ENCODE results near the gene FABP3. TPM values are rescaled to one million over a fixed set of nuclear protein-coding genes. Genes with fewer than 3 reads are reported as not detected.

The FABP3 gene
- total and polyA plus RNA-seq, 8 donors: 7.6 to 73.5 (median 43.0) TPM; not detected in 1

GRCh38 chr1:31383967-31384366, 11.1 kb upstream of the FABP3 start:
- no peak for TF ChIP-seq EP300 (IDR thresholded peaks at IDR 0.05)
- TF ChIP-seq POLR2AphosphoS5 (IDR thresholded peaks at IDR 0.05): no peak
- no peak for TF ChIP-seq CTCF (IDR thresholded peaks at IDR 0.05)
- no peak for TF ChIP-seq POLR2A (IDR thresholded peaks at IDR 0.05)

GRCh38 chr1:31382379-31382989, 9.6 kb upstream of the FABP3 start:
- Histone ChIP-seq H3K4me3 (no peak overlapping the region), H3K36me3 (no peaks in the 10 kb centered on the region), H3K27me3 (peaks cover 0 to 7% (median 0%) of the 10 kb centered on the region in 3 donors), H3K4me1 (no peaks in the 10 kb centered on the region), H3K27ac (no peak overlapping the region), H3K9me3 (no peaks in the 10 kb centered on the region)
- DNase-seq: no peak
- intact Hi-C loops (cut with DNase I; ENCODE audit: low total_unique reads): no loop called here
- TF ChIP-seq POLR2AphosphoS5 (IDR thresholded peaks at IDR 0.05) (no peak), CTCF (IDR thresholded peaks at IDR 0.05) (no peak), EP300 (IDR thresholded peaks at IDR 0.05) (no peak)
- WGBS, 5 donors: 82 to 91% (median 89%) methylated on average over 3 of the region's 3 CpGs

More at GRCh38 chr1:31383967-31384366, 11.1 kb upstream of the FABP3 start:
- Histone ChIP-seq H3K27ac (no peak overlapping the region), H3K27me3 (peaks cover 0 to 7% (median 0%) of the 10 kb centered on the region in 3 donors), H3K4me3 (no peak overlapping the region), H3K9me3 (no peaks in the 10 kb centered on the region), H3K36me3 (no peaks in the 10 kb centered on the region), H3K4me1 (no peaks in the 10 kb centered on the region)
- 59 to 95% (median 89%) methylated on average over 1 of the region's 1 CpG for WGBS, 5 donors
- intact Hi-C loops (cut with DNase I; ENCODE audit: low total_unique reads): no loop called here
- DNase-seq: no peak

- no peak for TF ChIP-seq CTCF (IDR thresholded peaks at IDR 0.05)
- no peak for TF ChIP-seq POLR2AphosphoS5 (IDR thresholded peaks at IDR 0.05)
- 67 to 80% (median 73%) methylated on average over 6 of the region's 6 CpGs for WGBS, 5 donors
- no peaks in the 10 kb centered on the region for H3K36me3 ChIP-seq
- H3K4me1 ChIP-seq: peaks cover 0 to 8% (median 0%) of the 10 kb centered on the region in 4 donors
- H3K27me3 ChIP-seq: peaks cover 0 to 7% (median 0%) of the 10 kb centered on the region in 3 donors
- intact Hi-C loops (cut with DNase I; ENCODE audit: low total_unique reads): no loop called here
- no peaks in the 10 kb centered on the region for H3K9me3 ChIP-seq
- no peak overlapping the region for H3K27ac ChIP-seq
- H3K4me3 ChIP-seq: no peak overlapping the region
- peak; percentile 51 to 67 for DNase-seq
Observed at GRCh38 chr1:31381394-31382294, 8.8 kb upstream of the FABP3 start.

GRCh38 chr1:31380181-31380580, 7.3 kb upstream of the FABP3 start:
- no peak for DNase-seq
- TF ChIP-seq POLR2AphosphoS5 (IDR thresholded peaks at IDR 0.05): no peak
- TF ChIP-seq EP300 (IDR thresholded peaks at IDR 0.05): no peak
- TF ChIP-seq POLR2A (IDR thresholded peaks at IDR 0.05): no peak
- TF ChIP-seq CTCF (IDR thresholded peaks at IDR 0.05): no peak
- Histone ChIP-seq H3K27ac (no peak overlapping the region), H3K36me3 (no peaks in the 10 kb centered on the region), H3K9me3 (no peaks in the 10 kb centered on the region), H3K4me1 (peaks cover 0 to 8% (median 0%) of the 10 kb centered on the region in 4 donors), H3K4me3 (no peak overlapping the region), H3K27me3 (peaks cover 0 to 7% (median 0%) of the 10 kb centered on the region in 3 donors)
- 75 to 83% (median 79%) methylated on average over 3 of the region's 3 CpGs for WGBS, 5 donors
- intact Hi-C loops (cut with DNase I; ENCODE audit: low total_unique reads): no loop called here
